ENCODE results near the gene WDR48.
A peak's percentile ranks its signal among the peaks of the same experiment; 100 is the strongest.

WDR48 gene

DNA sequence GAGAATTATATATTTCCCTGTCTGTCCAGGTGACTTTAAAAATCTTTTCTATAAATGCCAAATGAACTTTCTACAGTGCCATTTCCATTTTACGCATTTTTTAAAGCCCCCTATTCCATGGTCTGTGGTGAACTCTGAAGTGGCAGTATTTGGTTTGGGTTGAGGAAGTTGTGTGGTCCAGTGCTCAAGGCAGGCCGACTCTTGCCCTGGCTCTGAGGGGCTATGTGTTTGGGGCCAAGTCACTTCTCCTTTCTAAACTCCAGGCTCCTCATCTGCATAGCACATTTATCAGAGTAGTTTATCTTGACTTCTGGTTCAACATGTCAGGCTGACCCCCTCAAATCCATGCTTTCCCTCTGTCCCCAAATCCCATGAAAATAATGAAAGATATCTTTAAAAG lies 69.8 kb downstream of the WDR48 start:
- Mint-ChIP-seq H3K9me3 (no peaks in the 10 kb centered on the region), H3K4me3 (no peak overlapping the region)

DNA sequence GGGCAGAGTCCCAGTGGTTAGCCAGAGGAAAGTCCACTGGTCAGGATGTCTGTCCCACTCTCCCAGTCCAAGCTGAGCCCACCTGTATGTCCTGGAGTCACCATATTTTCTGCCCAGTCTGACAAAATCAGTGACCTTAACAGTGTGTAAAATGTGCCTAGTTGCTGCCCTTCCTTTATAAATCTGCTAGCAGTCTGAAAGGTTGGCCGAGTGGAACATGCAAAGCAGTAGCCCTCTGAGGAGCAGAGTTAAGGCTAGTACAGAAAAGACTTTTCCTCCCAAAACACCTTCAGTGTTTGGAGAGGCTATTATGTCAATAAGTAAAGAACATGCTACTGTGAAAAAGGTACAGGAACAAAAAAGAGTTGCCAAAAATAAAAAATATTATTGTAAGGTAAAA lies 71.0 kb downstream of the WDR48 start:
- ATAC-seq (replicated peaks; ENCODE audit: extremely low read depth, poor library complexity, severe bottlenecking) (no peak), DNase-seq (ENCODE audit: low spot score in 2 of 2) (no peak)
- H3K4me3 Mint-ChIP-seq: no peak overlapping the region
- H3K4me1 Mint-ChIP-seq: peaks cover 13% of the 10 kb centered on the region
- H3K36me3 Mint-ChIP-seq (ENCODE audit: insufficient read depth): peaks cover 2% of the 10 kb centered on the region
- no peaks in the 10 kb centered on the region for H3K9me3 Mint-ChIP-seq
- H3K27ac Mint-ChIP-seq (ENCODE audit: low read depth): no peak overlapping the region
- no peaks in the 10 kb centered on the region for H3K27me3 Mint-ChIP-seq

More for the DNA sequence above, 69.8 kb downstream of the WDR48 start:
- Mint-ChIP-seq H3K36me3 (ENCODE audit: insufficient read depth) (peaks cover 4% of the 10 kb centered on the region), H3K4me1 (peaks cover 2% of the 10 kb centered on the region), H3K27me3 (no peaks in the 10 kb centered on the region), H3K27ac (ENCODE audit: low read depth) (no peak overlapping the region)
- DNase-seq (ENCODE audit: low spot score in 2 of 2) (no peak), ATAC-seq (replicated peaks; ENCODE audit: extremely low read depth, poor library complexity, severe bottlenecking) (no peak)

DNA sequence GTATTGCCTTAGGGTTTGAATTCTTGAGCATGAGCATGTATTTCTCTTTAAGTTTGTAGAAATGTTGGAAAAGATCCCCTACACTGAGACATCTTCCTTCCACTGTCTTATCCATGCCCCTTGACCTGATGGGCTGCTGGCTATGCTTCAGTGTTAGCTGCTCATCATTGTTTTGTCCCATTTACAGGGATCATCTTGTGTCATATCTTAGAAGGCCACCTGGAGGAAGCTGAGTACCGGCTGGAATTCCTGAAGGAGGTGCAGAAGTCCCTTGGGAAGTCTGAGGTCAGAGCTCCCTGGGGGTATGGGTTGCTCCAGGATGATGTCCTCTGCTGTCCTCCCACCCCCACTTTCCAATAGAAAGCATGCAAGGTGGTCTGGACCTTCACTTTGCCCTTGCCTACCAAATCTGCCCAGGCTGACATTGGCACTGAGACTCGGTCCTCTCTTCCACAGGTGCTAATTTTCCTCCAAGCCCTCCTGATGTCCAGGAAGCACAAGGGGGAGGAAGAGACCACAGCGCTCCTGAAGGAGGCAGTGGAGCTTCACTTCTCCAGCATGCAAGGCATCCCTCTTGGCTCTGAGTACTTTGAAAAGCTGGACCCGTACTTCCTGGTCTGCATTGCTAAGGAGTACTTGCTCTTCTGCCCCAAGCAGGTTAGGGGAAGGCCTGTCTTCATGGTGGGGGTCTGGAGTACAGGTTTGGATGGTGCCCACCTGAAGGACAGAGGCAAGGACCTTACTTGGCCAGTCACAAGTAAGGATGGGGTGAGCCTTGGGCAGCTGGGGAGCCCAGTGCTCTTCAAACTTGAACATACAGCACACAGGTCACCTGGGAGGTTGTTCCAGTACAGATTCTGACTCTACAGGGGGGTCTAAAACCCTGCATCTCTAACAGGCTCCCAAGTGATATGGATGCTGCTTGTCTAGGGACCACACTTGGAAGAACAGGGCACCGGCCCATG lies 73.3 kb downstream of the WDR48 start:
- Mint-ChIP-seq H3K36me3 (ENCODE audit: insufficient read depth) (peaks cover 2% of the 10 kb centered on the region), H3K4me3 (no peak overlapping the region), H3K4me1 (peaks cover 21% of the 10 kb centered on the region), H3K9me3 (no peaks in the 10 kb centered on the region), H3K27ac (ENCODE audit: low read depth) (no peak overlapping the region), H3K27me3 (no peaks in the 10 kb centered on the region)
- DNase-seq (ENCODE audit: low spot score in 2 of 2) (no peak), ATAC-seq (replicated peaks; ENCODE audit: extremely low read depth, poor library complexity, severe bottlenecking) (no peak)

DNA sequence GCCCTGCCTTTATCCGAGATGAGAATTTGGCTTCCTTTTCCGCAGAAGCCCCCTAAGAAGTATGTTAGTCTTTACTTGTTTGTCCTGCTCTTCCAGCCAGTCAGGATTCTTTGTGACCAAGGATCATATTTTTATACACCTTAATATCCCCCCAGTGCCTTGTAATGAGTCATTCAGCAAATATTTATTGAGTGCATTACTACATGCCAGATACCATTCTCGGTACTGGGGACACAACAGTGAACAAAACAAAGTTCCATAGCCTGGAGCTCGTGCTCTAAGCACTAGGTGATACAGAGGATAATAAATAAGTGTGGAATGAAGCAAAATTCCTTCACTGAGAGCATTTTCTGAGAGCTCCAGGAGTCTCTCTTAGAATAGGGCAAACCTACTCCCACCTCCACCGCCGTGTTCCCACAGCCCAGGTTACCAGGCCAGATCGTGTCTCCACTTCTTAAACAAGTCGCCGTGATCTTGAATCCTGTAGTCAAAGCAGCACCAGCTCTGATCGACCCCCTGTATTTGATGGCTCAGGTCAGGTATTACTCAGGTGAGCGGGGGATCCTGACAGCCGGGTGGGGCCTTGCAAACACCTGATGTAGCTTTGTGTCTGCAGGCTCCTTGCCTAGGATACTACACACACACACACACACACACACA lies 74.2 kb downstream of the WDR48 start:
- no peak for DNase-seq (ENCODE audit: low spot score in 2 of 2)

DNA sequence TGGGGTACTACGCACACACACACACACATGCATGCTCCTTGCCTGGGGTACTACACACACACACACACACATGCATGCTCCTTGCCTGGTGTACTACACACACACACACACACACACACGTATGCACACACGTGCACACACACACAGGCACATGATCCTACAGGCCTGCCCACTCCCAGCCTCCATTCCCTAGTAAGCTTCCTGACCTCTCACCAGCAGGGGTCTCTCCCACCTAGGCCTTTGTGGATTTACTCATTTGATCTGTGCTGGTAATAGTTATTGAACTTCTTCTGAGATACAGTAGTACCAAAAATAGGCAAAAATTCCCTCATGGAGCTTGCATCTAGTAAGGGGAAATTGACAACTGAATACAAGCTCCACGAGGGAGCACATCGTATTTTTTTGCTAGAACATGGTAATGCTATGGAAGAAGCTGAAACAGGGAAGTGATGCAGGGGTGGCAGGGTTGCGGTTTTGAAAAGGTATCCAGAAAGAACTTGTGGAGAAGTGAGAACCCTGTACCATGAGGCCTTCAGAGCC lies 74.8 kb downstream of the WDR48 start:
- no peaks in the 10 kb centered on the region for H3K27me3 Mint-ChIP-seq
- peaks cover 2% of the 10 kb centered on the region for H3K36me3 Mint-ChIP-seq (ENCODE audit: insufficient read depth)
- H3K4me3 Mint-ChIP-seq: no peak overlapping the region
- H3K4me1 Mint-ChIP-seq: peaks cover 21% of the 10 kb centered on the region
- no peak overlapping the region for H3K27ac Mint-ChIP-seq (ENCODE audit: low read depth)
- no peaks in the 10 kb centered on the region for H3K9me3 Mint-ChIP-seq
- no peak for DNase-seq (ENCODE audit: low spot score in 2 of 2)
- no peak for ATAC-seq (replicated peaks; ENCODE audit: extremely low read depth, poor library complexity, severe bottlenecking)

More for the DNA sequence above, 74.2 kb downstream of the WDR48 start:
- Mint-ChIP-seq H3K27ac (ENCODE audit: low read depth) (no peak overlapping the region), H3K36me3 (ENCODE audit: insufficient read depth) (peaks cover 2% of the 10 kb centered on the region), H3K27me3 (no peaks in the 10 kb centered on the region), H3K4me3 (no peak overlapping the region), H3K9me3 (no peaks in the 10 kb centered on the region), H3K4me1 (peaks cover 21% of the 10 kb centered on the region)
- ATAC-seq (replicated peaks; ENCODE audit: extremely low read depth, poor library complexity, severe bottlenecking): no peak

DNA sequence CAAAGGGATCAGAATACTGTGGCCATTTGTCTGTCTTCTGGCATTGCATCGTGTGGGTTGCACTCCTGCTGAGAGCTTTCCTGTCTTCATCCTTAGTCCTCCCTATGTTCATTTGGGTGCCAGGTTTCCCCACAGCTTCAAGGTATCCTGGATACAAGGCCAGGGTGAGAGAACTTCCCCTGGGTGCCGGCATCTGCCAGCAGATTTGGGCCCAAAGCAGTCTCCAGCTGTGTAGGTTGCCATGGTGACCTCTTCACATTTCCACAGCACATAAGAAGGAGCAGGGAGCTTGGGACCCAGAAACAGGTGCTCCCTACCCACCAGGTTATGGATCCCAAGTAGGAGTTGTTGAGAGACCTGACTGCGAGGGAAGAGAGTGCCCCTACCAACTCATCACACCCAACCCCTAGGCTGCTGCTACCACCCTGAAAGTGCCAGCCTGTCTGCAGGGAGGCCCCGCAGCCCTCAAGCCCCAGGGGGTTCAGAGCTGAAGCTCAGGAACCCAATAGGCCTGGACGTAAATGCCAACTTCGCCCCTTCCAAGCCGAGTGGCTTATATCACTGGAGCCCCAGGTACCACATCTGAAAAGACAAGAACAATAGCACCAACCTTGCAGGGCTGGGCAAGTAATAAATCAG lies 75.6 kb downstream of the WDR48 start:
- H3K36me3 Mint-ChIP-seq (ENCODE audit: insufficient read depth): peaks cover 2% of the 10 kb centered on the region
- ATAC-seq (replicated peaks; ENCODE audit: extremely low read depth, poor library complexity, severe bottlenecking): peak; percentile 31
- H3K9me3 Mint-ChIP-seq: no peaks in the 10 kb centered on the region
- no peaks in the 10 kb centered on the region for H3K27me3 Mint-ChIP-seq
- DNase-seq (ENCODE audit: low spot score in 2 of 2): no peak
- H3K4me1 Mint-ChIP-seq: peaks cover 21% of the 10 kb centered on the region
- H3K4me3 Mint-ChIP-seq: peak overlapping the region; percentile 8
- peak overlapping the region; percentile 64 for H3K27ac Mint-ChIP-seq (ENCODE audit: low read depth)

DNA sequence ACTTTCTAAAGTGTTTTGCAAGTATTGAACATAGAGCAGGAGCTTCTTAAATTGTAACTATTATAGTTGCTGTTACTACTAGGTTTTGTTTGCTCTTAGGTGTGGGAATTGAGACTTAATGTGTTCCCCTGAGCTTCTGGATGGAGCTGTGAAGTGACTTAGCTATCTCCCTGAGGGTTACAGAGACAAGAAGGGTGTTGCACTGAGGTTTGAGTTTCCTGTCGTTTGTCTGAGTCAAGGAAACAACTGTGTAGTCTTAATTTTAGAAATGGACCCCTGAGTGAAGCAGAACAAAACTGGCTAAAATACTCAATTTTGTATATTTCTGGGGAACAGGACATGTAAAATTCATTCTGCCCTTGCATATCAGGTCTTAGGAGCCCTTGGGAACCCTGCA lies 76.1 kb downstream of the WDR48 start:
- H3K36me3 Mint-ChIP-seq (ENCODE audit: insufficient read depth): peaks cover 2% of the 10 kb centered on the region
- ATAC-seq (replicated peaks; ENCODE audit: extremely low read depth, poor library complexity, severe bottlenecking): peak; percentile 82
- peak overlapping the region; percentile 8 for H3K4me3 Mint-ChIP-seq
- no peak for DNase-seq (ENCODE audit: low spot score in 2 of 2)
- H3K4me1 Mint-ChIP-seq: peaks cover 21% of the 10 kb centered on the region
- H3K27ac Mint-ChIP-seq (ENCODE audit: low read depth): peak overlapping the region; percentile 64
- H3K9me3 Mint-ChIP-seq: no peaks in the 10 kb centered on the region
- no peaks in the 10 kb centered on the region for H3K27me3 Mint-ChIP-seq

DNA sequence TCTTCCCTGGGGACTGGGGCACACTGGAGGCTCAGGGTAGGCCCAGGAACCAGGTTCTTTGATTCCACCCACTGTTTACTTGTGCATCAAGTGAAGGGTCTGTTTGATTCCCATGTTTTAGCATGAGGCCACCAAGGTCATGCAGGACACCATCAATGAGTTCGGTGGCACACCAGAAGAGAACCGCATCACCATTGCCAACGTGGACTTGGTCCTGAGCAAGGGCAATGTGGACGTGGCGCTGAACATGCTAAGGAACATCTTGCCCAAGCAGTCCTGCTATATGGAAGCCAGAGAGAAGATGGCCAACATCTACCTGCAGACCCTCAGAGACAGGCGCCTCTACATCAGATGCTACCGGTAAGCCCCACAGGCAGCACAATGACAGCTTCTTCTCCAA lies 77.1 kb downstream of the WDR48 start:
- no peak for ATAC-seq (replicated peaks; ENCODE audit: extremely low read depth, poor library complexity, severe bottlenecking)

DNA sequence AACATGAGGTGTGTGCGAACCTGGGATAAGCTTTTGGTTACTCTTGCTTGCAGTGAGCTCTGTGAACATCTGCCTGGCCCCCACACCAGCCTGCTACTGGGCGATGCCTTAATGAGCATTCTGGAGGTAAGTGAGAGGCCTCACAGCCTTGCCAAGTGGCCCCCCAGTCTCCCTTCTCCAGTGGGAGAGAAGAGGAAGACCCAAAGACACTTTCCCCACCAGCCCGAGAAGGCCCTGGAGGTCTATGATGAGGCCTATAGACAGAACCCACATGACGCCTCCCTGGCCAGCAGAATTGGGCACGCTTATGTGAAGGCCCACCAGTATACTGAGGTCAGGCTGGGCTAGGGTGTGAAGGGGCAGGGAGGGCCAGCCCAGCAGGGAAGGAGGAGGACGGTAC lies 78.2 kb downstream of the WDR48 start:
- ATAC-seq (replicated peaks; ENCODE audit: extremely low read depth, poor library complexity, severe bottlenecking) (no peak), DNase-seq (ENCODE audit: low spot score in 2 of 2) (no peak)
- no peaks in the 10 kb centered on the region for H3K9me3 Mint-ChIP-seq
- H3K4me1 Mint-ChIP-seq: peaks cover 21% of the 10 kb centered on the region
- H3K4me3 Mint-ChIP-seq: no peak overlapping the region
- no peak overlapping the region for H3K27ac Mint-ChIP-seq (ENCODE audit: low read depth)
- H3K36me3 Mint-ChIP-seq (ENCODE audit: insufficient read depth): peaks cover 2% of the 10 kb centered on the region
- no peaks in the 10 kb centered on the region for H3K27me3 Mint-ChIP-seq

More for the DNA sequence above, 77.1 kb downstream of the WDR48 start:
- Mint-ChIP-seq H3K27ac (ENCODE audit: low read depth) (no peak overlapping the region), H3K27me3 (no peaks in the 10 kb centered on the region), H3K4me1 (peaks cover 21% of the 10 kb centered on the region), H3K36me3 (ENCODE audit: insufficient read depth) (peaks cover 2% of the 10 kb centered on the region), H3K4me3 (no peak overlapping the region), H3K9me3 (no peaks in the 10 kb centered on the region)
- DNase-seq (ENCODE audit: low spot score in 2 of 2): no peak

DNA sequence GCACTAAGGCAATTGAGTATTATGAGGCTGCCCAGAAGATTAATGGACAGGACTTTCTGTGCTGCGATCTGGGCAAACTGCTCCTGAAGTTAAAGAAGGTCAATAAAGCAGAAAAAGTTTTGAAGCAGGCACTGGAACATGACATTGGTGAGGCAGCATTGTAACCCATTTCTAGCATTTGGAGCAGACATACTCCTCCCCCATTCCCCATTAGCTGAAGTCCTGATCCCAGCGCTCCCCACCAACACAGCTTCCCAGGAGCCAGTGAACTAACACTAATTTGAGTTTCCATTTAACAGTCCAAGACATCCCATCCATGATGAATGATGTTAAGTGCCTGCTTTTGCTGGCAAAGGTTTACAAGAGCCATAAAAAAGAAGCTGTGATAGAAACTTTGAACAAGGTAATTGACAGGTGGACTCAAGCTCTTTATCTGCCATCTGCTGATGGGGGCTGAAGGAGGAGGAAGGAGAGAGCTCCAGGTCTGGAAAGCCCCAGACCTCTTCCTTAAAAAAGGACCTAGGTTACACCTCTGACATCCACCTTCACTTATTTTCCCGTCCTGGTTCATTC lies 79.0 kb downstream of the WDR48 start:
- H3K4me1 Mint-ChIP-seq: peaks cover 21% of the 10 kb centered on the region
- DNase-seq (ENCODE audit: low spot score in 2 of 2) (no peak), ATAC-seq (replicated peaks; ENCODE audit: extremely low read depth, poor library complexity, severe bottlenecking) (no peak)
- H3K9me3 Mint-ChIP-seq: no peaks in the 10 kb centered on the region
- H3K27me3 Mint-ChIP-seq: no peaks in the 10 kb centered on the region
- no peak overlapping the region for H3K4me3 Mint-ChIP-seq
- H3K36me3 Mint-ChIP-seq (ENCODE audit: insufficient read depth): peaks cover 2% of the 10 kb centered on the region
- H3K27ac Mint-ChIP-seq (ENCODE audit: low read depth): no peak overlapping the region

DNA sequence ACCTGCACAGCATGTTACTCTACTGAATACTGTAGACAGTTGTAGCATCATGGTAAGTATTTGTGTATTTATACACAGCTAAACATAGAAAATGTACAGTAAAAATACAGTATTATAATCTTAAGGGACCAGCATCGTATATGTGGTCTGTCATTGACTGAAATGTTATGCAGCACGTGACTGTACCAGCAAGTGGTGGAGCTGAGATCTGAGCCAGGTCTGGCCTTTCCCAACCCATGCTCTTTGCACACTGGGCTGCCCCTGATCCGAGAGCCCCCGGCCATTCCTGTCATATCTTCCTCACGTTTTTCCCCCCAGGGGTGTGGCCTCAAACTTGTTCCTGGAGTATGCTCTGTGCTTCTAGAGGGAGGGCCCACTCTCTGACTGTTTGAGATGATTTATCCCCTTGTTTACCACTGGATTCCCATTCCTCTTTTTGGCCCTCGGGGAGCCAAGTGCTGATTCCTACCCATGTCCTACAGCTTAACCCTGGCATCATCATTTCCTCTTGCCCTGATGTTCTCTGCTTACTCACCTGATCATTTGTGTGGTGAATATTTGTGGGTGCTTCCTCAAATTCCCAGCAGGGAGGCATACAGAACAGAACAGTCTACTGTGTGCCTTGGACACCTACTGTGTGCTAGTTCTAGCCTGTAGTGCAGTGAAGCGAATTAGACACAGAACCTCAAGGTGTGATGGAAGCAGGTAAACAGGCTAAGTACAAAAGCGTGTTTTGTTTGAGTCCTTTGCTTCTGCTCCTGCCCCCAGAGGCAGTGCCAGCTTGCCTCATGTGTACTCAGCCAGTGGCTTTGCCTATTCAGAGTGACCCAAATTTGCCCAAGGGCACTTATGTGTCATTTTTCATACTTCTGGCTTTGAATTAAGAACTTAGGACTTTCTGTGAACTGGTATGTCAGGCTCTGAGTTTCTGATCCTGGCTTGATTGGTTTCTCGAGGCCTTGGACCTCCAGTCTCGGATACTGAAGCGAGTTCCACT lies 80.6 kb downstream of the WDR48 start:
- DNase-seq (ENCODE audit: low spot score in 2 of 2): no peak
- Mint-ChIP-seq H3K36me3 (ENCODE audit: insufficient read depth) (peaks cover 5% of the 10 kb centered on the region), H3K4me3 (no peak overlapping the region), H3K27ac (ENCODE audit: low read depth) (no peak overlapping the region), H3K9me3 (no peaks in the 10 kb centered on the region), H3K27me3 (no peaks in the 10 kb centered on the region), H3K4me1 (peaks cover 11% of the 10 kb centered on the region)
- no peak for ATAC-seq (replicated peaks; ENCODE audit: extremely low read depth, poor library complexity, severe bottlenecking)
